ENCODE measurements around the gene DMRTB1.

The DMRTB1 gene

DNA sequence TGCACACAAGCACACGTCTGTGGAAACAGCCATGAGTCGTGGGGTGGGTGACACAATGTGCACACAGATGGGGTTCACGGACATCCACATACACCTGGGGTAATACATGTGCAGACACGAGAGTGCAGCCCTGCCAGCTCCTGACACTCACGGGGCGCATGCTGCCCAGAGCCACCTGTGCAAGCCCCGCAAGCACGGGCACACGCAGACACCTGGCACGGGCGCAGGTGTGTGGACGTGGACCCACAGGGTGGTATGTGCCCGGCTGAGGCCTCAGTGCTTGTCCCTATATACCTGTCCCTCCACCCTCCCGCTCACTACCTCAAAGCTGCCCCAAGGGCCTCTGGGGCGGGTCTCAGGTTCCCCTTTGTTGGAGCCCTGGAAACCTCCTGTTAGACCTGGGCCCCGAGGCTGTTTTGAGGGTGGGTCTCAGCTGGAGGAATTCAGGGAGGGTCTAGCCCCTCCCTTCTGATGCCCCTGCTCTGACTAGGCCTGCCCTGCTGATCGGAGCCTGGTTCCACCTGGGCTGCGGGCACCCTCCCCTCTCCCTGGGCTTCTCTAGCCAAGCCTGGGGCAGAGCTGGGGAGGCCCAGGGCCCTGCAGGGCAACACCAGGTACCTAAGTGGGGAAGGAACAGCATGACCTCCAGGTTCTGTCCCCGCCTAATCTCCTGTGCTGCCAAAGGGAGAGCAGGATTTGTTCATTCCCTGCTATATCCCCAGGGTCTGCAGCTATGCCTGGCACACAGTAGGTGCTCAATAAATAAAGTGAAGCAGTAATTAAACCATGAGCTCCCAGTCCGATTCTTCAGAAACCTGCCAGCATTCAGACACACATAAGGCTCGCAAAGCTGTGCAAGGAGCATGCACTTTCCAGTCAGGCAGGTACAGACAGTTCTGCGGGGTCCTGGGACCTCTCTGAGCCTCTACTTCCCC is 49.1 kb downstream of the DMRTB1 start:
- H3K4me1 ChIP-seq (ENCODE audit: control insufficient read depth, insufficient read depth, low read length) = peaks cover 2% of the 10 kb centered on the region
- no peaks in the 10 kb centered on the region for H3K9me3 ChIP-seq (ENCODE audit: control insufficient read depth, insufficient read depth, low read length)
- H3K36me3 ChIP-seq (ENCODE audit: control insufficient read depth, insufficient read depth, low read length) = no peaks in the 10 kb centered on the region
- no peaks in the 10 kb centered on the region for H3K27me3 ChIP-seq (ENCODE audit: control insufficient read depth, insufficient read depth, low read length)
- no peak overlapping the region for H3K4me3 ChIP-seq (ENCODE audit: low read depth, low read length)
- no peak overlapping the region for H3K9ac ChIP-seq (ENCODE audit: low read depth, low read length)

DNA sequence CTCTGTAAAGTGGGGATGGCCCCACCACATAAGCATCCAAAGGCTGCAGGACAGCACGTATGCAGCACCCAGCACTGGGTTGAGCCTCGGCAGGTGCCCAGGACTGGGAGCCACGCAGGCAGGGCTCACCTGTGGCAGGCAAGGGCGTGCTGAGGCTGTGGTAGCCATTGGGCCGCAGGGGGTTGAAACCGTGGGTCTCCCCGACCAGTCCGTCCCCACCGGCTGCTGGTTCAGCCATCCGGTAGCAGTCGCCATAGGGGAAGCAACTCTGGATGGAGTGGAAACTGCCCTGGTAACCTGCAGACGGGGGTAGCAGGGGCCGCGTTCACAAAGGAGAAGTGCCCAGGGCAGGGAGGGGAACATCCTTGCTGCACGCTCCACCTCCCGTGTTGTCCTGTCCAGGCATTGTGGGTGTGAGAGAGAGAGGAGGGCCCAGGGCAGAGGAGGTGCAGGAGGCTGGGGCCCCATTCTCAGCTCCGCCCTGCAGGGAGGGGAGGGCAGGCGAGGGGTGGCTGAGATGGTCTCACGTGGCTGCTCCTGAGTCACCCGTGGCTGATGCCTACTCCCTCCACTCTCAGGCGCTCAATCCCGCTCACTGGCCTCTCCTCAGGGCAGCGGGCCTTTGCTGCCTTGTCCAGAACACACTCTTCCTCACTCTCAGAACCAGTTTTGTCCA is 49.9 kb downstream of the DMRTB1 start:
- H3K4me1 ChIP-seq (ENCODE audit: control insufficient read depth, insufficient read depth, low read length) = no peaks in the 10 kb centered on the region
- no peaks in the 10 kb centered on the region for H3K36me3 ChIP-seq (ENCODE audit: control insufficient read depth, insufficient read depth, low read length)
- no peak overlapping the region for H3K9ac ChIP-seq (ENCODE audit: low read depth, low read length)
- no peaks in the 10 kb centered on the region for H3K9me3 ChIP-seq (ENCODE audit: control insufficient read depth, insufficient read depth, low read length)
- H3K27me3 ChIP-seq (ENCODE audit: control insufficient read depth, insufficient read depth, low read length) = no peaks in the 10 kb centered on the region
- H3K4me3 ChIP-seq (ENCODE audit: low read depth, low read length) = no peak overlapping the region

DNA sequence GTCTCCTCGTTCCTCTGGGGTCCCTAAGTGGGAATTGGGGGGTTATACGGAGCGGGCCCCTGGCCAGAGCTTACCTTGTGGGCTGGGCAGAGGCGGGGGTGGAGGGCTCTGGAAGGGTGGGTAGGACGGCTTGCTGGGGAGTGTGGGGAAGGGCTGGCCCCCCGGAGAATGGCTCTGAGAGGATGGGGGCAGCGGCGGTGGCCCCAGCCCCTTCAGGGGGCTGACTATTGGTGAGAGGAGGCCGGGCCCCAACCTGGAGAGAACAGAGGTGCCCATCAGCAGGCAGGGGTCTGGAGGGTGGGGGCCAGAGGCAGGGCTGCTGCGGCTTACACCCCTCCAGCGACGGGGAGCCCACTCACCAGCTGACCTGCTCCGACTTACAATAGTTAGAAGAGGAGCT is 50.6 kb downstream of the DMRTB1 start:
- Histone ChIP-seq H3K4me3 (ENCODE audit: low read depth, low read length) (no peak overlapping the region), H3K4me1 (ENCODE audit: control insufficient read depth, insufficient read depth, low read length) (no peaks in the 10 kb centered on the region), H3K27me3 (ENCODE audit: control insufficient read depth, insufficient read depth, low read length) (no peaks in the 10 kb centered on the region), H3K9ac (ENCODE audit: low read depth, low read length) (no peak overlapping the region), H3K36me3 (ENCODE audit: control insufficient read depth, insufficient read depth, low read length) (no peaks in the 10 kb centered on the region), H3K9me3 (ENCODE audit: control insufficient read depth, insufficient read depth, low read length) (no peaks in the 10 kb centered on the region)

DNA sequence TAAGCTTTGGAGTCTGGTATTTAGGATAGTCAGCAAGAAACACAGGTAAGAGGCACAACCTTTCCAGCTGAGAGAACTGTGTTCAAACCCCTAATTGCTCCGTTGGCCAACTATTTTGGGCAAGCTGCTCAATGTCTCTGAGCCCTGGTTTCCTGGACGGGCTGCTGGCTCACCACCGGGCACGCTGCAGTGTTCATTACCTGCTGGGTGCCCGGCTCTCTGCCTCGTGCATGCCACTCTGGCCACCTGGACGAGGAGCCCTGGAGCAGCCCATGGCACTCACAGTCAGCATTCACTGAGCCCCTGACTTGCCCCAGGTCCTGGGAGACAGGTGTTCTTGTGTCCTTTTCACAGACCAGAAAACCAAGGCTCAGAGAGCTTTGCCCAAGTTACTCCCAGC is 51.0 kb downstream of the DMRTB1 start:
- Histone ChIP-seq H3K4me1 (ENCODE audit: control insufficient read depth, insufficient read depth, low read length) (no peaks in the 10 kb centered on the region), H3K9me3 (ENCODE audit: control insufficient read depth, insufficient read depth, low read length) (no peaks in the 10 kb centered on the region), H3K27me3 (ENCODE audit: control insufficient read depth, insufficient read depth, low read length) (no peaks in the 10 kb centered on the region), H3K9ac (ENCODE audit: low read depth, low read length) (no peak overlapping the region), H3K36me3 (ENCODE audit: control insufficient read depth, insufficient read depth, low read length) (no peaks in the 10 kb centered on the region), H3K4me3 (ENCODE audit: low read depth, low read length) (no peak overlapping the region)

DNA sequence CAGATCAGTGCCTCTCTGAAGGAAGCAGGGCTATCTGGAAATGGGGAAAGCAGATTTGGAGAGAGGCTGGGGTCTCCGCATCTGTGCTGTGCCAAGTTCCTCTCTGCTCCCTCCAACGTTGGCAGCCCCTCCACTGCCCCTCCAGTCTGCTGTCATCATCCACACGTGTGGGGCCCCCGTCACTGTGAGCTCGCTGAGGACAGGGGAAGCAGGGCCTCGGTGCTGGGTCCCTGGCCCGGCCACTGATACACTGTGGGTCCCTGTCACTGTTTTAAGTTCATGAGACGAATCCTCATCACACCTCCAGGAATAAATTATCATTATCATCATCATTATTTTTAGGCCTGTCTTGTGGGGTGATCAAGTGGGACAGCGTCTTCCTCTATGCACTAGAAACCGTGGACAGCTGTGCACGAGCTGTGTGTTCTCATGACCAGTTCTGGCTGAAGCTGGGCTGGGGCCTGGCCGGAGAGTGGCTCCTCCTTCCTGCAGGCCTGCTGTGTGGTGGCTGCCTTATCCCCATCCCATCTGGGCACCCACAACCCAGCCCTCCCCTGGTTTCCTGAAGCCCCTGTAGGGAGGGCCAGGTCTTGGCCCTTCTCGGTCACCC is 52.2 kb downstream of the DMRTB1 start:
- H3K36me3 ChIP-seq (ENCODE audit: control insufficient read depth, insufficient read depth, low read length) = no peaks in the 10 kb centered on the region
- no peaks in the 10 kb centered on the region for H3K4me1 ChIP-seq (ENCODE audit: control insufficient read depth, insufficient read depth, low read length)
- H3K9me3 ChIP-seq (ENCODE audit: control insufficient read depth, insufficient read depth, low read length) = no peaks in the 10 kb centered on the region
- H3K4me3 ChIP-seq (ENCODE audit: low read depth, low read length) = no peak overlapping the region
- no peaks in the 10 kb centered on the region for H3K27me3 ChIP-seq (ENCODE audit: control insufficient read depth, insufficient read depth, low read length)
- no peak overlapping the region for H3K9ac ChIP-seq (ENCODE audit: low read depth, low read length)

DNA sequence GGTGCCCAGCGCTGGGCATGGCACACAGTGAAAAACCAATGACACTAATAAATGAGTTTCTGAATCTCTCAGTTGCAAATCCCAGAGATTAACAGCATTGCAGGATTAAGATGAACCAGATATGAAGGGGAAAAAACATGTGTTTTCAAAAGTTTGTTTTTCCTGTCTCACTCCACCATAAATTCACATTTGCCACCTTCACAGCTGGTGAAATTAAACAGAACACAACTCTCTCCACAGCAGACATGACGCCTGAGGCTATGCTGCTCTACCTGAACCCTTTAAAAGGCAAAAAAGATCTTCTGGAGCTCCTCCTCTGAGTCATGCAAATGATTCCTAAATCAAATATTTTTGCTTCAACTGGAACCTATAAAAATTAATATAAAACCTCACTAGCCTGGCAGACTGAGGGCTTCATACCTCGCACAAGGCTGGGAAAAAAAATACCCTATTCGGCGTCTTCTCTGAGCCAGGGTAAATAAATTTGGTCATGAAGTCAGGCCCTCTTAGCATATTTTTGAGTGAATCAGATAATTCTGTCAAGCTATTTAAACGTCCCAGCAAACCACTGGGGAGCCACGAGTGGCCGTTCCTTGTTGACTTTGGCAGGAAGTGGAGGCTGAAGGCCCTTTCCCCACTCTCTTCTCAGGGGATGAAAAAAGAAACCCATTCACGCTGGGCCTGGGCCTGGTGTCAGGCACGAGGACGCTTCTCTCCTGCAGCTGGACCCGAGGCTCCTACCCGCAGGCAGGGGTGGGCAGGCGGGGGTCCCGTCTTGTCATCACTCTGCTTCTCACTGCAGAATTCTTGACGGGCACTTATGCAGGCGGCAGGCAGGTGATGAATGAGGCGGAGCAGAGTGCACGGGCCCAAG is 53.0 kb downstream of the DMRTB1 start:
- H3K27me3 ChIP-seq (ENCODE audit: control insufficient read depth, insufficient read depth, low read length) = no peaks in the 10 kb centered on the region
- H3K4me1 ChIP-seq (ENCODE audit: control insufficient read depth, insufficient read depth, low read length) = no peaks in the 10 kb centered on the region
- H3K9ac ChIP-seq (ENCODE audit: low read depth, low read length) = no peak overlapping the region
- H3K36me3 ChIP-seq (ENCODE audit: control insufficient read depth, insufficient read depth, low read length) = no peaks in the 10 kb centered on the region
- no peak overlapping the region for H3K4me3 ChIP-seq (ENCODE audit: low read depth, low read length)
- no peaks in the 10 kb centered on the region for H3K9me3 ChIP-seq (ENCODE audit: control insufficient read depth, insufficient read depth, low read length)

DNA sequence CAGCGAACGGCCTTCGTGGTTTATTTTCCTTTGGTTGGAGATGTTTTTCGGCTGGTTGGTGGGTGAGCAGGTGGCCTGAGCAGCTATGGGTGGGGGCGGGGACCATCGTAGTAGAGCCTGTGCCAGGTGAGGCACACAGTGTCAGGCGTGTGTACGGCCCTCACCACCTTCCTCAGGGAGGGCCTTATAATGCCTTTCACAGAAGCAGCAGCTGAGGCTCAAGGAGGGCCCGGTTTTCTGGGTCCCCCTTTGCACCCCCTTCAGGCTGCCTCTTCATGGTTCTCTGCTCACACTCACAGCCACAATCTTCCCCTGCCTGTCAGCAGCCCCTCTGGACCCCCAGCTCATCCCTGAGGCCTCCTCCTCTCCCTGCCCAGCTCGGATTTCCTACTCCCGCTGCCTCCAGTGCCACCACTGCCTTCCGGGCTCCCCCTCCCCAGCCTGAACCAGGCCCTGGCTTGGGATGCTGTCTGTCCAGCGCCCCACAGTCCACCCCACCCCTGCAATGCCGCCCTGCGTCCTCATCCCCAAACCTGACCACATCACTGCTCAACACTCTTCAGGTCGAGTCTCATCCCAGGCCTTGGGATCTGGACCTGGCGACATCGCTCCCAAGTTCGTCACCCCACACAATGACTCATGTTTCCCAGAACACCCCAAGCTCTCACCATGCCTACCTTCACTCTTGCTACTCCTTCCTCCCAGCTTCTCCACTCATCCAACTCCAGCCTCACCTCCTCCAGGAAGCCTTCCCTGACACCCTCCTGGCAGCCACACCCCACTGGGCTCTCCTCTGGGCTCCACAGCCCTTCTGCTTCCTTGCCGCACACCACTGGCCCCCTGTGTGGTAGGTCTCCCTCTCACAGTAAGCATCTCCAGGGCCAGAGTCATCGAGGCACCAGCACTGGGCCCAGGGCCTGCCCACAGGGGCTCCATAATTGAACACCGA is 53.9 kb downstream of the DMRTB1 start:
- H3K9ac ChIP-seq (ENCODE audit: low read depth, low read length) = no peak overlapping the region
- H3K36me3 ChIP-seq (ENCODE audit: control insufficient read depth, insufficient read depth, low read length) = no peaks in the 10 kb centered on the region
- no peaks in the 10 kb centered on the region for H3K9me3 ChIP-seq (ENCODE audit: control insufficient read depth, insufficient read depth, low read length)
- no peak overlapping the region for H3K4me3 ChIP-seq (ENCODE audit: low read depth, low read length)
- no peaks in the 10 kb centered on the region for H3K27me3 ChIP-seq (ENCODE audit: control insufficient read depth, insufficient read depth, low read length)
- H3K4me1 ChIP-seq (ENCODE audit: control insufficient read depth, insufficient read depth, low read length) = no peaks in the 10 kb centered on the region

DNA sequence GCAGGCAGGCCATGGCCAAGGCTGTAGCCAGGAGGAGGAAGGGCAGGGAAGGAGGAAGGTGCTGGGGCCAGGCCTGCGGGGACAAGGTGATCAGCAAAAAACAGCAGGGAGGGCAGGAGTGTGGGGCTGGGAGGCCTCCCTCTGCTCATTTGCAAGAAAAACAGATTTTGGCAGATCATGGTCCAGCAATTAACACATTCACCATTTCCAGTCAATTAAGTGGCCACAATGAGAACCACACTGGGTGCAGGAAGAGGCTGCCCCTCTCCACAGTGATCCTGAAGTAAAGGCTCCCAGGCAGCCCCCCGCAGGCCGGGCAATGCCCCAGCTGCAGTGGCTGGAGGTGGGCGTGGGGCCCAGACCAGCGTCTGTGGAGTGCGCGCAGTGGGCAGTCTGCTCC is 54.6 kb downstream of the DMRTB1 start:
- no peaks in the 10 kb centered on the region for H3K4me1 ChIP-seq (ENCODE audit: control insufficient read depth, insufficient read depth, low read length)
- no peaks in the 10 kb centered on the region for H3K27me3 ChIP-seq (ENCODE audit: control insufficient read depth, insufficient read depth, low read length)
- H3K9me3 ChIP-seq (ENCODE audit: control insufficient read depth, insufficient read depth, low read length) = no peaks in the 10 kb centered on the region
- no peak overlapping the region for H3K4me3 ChIP-seq (ENCODE audit: low read depth, low read length)
- no peak overlapping the region for H3K9ac ChIP-seq (ENCODE audit: low read depth, low read length)
- H3K36me3 ChIP-seq (ENCODE audit: control insufficient read depth, insufficient read depth, low read length) = no peaks in the 10 kb centered on the region

DNA sequence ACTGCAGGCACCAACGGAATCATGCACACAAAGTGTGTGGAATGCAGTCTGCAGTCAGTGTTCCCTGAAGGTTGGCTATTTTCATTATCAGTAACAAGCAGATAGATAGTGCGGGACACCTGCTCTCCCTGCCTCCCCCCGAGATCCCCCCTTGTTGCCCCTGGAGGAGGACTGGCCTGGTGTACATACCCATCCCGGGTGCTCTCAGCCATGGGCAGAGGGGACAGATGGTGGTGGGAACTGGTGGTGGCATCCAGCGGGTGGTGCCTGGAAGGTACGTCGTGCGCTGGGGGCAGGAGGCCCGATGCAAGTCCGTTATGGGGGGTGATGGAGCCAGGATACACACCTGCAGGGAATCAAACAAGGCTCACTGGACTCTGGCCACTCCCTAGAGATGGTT is 55.2 kb downstream of the DMRTB1 start:
- no peaks in the 10 kb centered on the region for H3K4me1 ChIP-seq (ENCODE audit: control insufficient read depth, insufficient read depth, low read length)

DNA sequence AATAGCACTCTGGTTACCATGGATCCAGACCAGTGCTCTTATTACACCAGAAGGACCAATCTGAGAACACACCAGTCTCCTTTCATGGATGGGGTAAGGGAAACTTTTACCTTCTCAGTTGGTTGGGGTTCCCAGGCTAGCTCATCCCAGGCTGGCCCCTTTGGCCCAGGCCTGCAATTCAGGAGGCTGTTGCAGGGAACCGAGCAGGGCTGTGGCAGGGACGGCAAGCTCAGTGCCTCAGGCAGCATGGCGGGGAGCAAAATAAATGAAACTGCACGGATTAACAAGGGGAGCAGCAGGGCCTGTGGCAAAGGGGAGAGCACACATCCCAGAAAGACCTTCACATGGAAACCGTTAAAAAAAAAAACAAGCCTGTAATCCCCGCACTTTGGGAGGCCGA is 57.0 kb downstream of the DMRTB1 start:
- H3K4me3 ChIP-seq (ENCODE audit: low read depth, low read length) = no peak overlapping the region
- H3K27me3 ChIP-seq (ENCODE audit: control insufficient read depth, insufficient read depth, low read length) = no peaks in the 10 kb centered on the region
- H3K36me3 ChIP-seq (ENCODE audit: control insufficient read depth, insufficient read depth, low read length) = no peaks in the 10 kb centered on the region
- no peaks in the 10 kb centered on the region for H3K4me1 ChIP-seq (ENCODE audit: control insufficient read depth, insufficient read depth, low read length)
- H3K9ac ChIP-seq (ENCODE audit: low read depth, low read length) = no peak overlapping the region
- no peaks in the 10 kb centered on the region for H3K9me3 ChIP-seq (ENCODE audit: control insufficient read depth, insufficient read depth, low read length)

More for the DNA sequence above, 55.2 kb downstream of the DMRTB1 start:
- Histone ChIP-seq H3K9ac (ENCODE audit: low read depth, low read length) (no peak overlapping the region), H3K36me3 (ENCODE audit: control insufficient read depth, insufficient read depth, low read length) (no peaks in the 10 kb centered on the region), H3K4me3 (ENCODE audit: low read depth, low read length) (no peak overlapping the region), H3K9me3 (ENCODE audit: control insufficient read depth, insufficient read depth, low read length) (no peaks in the 10 kb centered on the region), H3K27me3 (ENCODE audit: control insufficient read depth, insufficient read depth, low read length) (no peaks in the 10 kb centered on the region)
